Measurements from ENCODE around the gene GTF2H1. TPM values are rescaled to one million over a fixed set of nuclear protein-coding genes. Genes with fewer than 3 reads are reported as not detected.

Gene GTF2H1
- total RNA-seq, 4 donors from 2014 or later: 33.5 to 77.4 (median 54.8) TPM

DNA sequence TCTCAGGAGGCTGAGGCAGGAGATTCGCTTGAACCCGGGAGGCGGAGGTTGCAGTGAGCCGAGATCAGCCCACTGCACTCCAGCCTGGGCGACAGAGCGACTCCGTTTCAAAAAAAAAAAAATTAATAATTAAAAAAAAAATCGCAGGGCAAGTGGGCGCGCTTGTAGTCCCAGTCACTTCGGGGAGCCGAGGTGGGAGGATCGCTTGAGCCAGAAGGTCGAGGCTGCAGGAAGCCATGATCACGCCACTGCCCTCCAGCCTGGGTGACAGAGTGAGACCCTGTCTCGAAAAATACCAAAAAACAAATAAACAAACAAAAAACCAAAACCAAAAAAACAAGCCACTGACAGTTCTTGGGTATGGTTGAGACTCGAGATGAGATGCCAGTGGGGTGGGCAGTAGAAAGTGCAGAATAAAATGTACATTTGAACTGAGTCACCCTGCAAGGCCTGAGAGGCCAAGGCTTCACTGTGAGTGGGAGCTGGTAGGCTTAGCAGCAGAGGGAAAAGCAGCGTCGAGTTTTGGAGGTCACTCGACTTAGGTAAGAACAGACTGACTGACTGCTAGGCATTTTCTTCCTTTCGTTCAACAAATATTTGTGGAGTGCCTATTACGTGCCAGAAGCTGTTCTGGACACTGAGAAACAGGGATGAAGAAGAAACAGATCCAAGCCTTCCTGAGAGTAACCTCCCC lies 71.4 kb downstream of the GTF2H1 start:
- intact Hi-C loops (cut with DNase I): loop anchor here (10.0 kb wide), 1 partner anchor 69 kb away; the partner anchor contains the start of genes GTF2H1 and HPS5
- H3K4me3 ChIP-seq: peak overlapping the region; percentile 88 to 92 (median 90)

DNA sequence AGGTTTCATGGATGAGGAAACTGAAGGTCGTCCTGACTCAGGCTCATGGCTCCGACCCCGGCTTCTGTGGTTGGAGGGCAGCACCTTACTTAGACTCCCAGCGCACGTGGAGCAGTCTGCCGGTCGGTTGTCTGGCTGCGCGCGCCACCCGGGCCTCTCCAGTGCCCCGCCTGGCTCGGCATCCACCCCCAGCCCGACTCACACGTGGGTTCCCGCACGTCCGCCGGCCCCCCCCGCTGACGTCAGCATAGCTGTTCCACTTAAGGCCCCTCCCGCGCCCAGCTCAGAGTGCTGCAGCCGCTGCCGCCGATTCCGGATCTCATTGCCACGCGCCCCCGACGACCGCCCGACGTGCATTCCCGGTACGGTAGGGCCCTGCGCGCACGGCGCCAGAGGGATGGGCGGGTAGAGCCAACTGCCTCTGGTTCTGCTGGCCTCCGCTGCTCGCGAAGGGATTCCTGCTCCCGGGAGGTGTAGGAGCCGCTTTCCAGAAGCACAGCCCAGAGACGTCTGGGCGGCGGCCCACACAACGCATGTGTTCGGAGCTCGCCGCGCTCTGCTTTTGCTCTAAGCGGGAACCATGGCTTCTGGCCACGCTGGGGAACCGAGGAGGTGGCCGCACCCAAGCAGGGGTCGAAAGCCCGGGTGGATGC lies 72.0 kb downstream of the GTF2H1 start, which contains the start of gene LDHA:
TSS of gene LDHA (plus strand) at position 289 of the 653 bp plus-strand sequence. CDS start 2,280 bp downstream, outside the sequence.
- no peaks in the 10 kb centered on the region for H3K27me3 ChIP-seq
- peaks cover 8 to 30% (median 21%) of the 10 kb centered on the region in 3 donors for H3K36me3 ChIP-seq
- peak; percentile 56 to 99 (median 86) for TF ChIP-seq POLR2A (IDR thresholded peaks at IDR 0.05)
- TF ChIP-seq, protein P1, sequence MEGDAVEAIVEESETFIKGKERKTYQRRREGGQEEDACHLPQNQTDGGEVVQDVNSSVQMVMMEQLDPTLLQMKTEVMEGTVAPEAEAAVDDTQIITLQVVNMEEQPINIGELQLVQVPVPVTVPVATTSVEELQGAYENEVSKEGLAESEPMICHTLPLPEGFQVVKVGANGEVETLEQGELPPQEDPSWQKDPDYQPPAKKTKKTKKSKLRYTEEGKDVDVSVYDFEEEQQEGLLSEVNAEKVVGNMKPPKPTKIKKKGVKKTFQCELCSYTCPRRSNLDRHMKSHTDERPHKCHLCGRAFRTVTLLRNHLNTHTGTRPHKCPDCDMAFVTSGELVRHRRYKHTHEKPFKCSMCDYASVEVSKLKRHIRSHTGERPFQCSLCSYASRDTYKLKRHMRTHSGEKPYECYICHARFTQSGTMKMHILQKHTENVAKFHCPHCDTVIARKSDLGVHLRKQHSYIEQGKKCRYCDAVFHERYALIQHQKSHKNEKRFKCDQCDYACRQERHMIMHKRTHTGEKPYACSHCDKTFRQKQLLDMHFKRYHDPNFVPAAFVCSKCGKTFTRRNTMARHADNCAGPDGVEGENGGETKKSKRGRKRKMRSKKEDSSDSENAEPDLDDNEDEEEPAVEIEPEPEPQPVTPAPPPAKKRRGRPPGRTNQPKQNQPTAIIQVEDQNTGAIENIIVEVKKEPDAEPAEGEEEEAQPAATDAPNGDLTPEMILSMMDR (IDR thresholded peaks at IDR 0.05): peak in 2 of 6 experiments; percentile 2 to 8
- no peaks in the 10 kb centered on the region for H3K9me3 ChIP-seq
- WGBS, 2 donors: 0% methylated on average over 2 of the region's 60 CpGs; no CpG with 5 or more reads in 1 of the 2 donors
- intact Hi-C loops (cut with DNase I): loop anchor here (10.0 kb wide), 1 partner anchor 70 kb away; the partner anchor contains the start of genes GTF2H1 and HPS5
- peak; percentile 93 for DNase-seq
- H3K4me1 ChIP-seq: peaks cover 14 to 48% (median 20%) of the 10 kb centered on the region in 3 donors
- H3K4me3 ChIP-seq: peak within 1 kb of the TSS; percentile 88 to 92 (median 90)
- H3K27ac ChIP-seq: peak within 1 kb of the TSS; percentile 98 to 99 (median 98)

More for the DNA sequence above, 71.4 kb downstream of the GTF2H1 start:
- WGBS, 2 donors: 60 to 69% methylated on average over 16 to 22 of the region's 22 CpGs
- no peak for TF ChIP-seq POLR2A (IDR thresholded peaks at IDR 0.05)
- TF ChIP-seq, protein P1 (IDR thresholded peaks at IDR 0.05): no peak
- no peak for DNase-seq
- H3K27me3 ChIP-seq: no peaks in the 10 kb centered on the region
- H3K9me3 ChIP-seq: no peaks in the 10 kb centered on the region
- H3K27ac ChIP-seq: peak overlapping the region; percentile 98 to 99 (median 98)
- peaks cover 14 to 43% (median 20%) of the 10 kb centered on the region in 3 donors for H3K4me1 ChIP-seq
- H3K36me3 ChIP-seq: peaks cover 2 to 24% (median 15%) of the 10 kb centered on the region in 3 donors

DNA sequence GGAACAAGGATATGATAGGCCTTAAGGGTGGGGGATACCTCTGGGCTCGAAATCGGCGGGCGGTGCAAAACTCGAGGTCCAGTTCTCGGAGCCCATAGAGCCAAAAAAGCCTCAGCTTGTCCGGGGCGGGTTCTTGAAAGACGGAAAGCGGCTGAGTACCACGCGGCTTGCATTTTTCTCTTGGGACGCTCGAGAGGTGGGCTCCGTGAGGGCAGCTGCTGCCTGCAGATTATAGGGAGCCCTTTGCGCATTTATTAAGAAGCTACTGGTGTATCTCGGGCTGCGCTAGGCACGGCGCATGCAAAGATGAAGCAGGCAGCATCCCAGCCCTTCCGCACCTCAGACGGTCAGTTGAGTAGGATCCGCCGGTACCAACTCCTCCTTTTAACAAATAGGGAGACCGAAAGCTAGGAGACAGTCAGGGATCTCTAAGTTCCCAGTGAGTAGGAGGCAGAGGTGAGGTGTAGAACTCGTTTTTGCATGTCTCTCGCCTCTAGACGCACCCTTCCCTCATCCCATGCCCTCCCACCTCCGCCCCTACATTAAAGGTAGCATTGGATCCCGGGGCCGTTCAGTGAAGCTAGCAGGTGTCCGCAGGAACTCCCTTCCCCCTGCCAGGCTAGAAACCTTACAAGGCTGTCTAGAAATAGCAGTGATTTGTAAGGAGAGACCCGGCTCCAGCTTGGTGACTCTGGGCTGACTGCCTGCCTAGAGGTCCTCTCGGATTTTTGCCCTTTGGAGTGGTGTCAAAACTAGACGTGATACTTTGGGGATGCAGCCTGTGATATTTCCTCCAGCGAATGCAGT lies 72.8 kb downstream of the GTF2H1 start:
- Histone ChIP-seq H3K4me3 (peak overlapping the region; percentile 88 to 92 (median 90)), H3K27me3 (no peaks in the 10 kb centered on the region), H3K36me3 (peaks cover 15 to 38% (median 28%) of the 10 kb centered on the region in 3 donors), H3K4me1 (peaks cover 14 to 48% (median 20%) of the 10 kb centered on the region in 3 donors), H3K27ac (peak overlapping the region; percentile 98 to 99 (median 98)), H3K9me3 (no peaks in the 10 kb centered on the region)
- intact Hi-C loops (cut with DNase I): loop anchor here (10.0 kb wide), 1 partner anchor 70 kb away; the partner anchor contains the start of genes GTF2H1 and HPS5
- 0% methylated on average over 11 to 21 of the region's 36 CpGs for WGBS, 2 donors
- no peak for DNase-seq
- TF ChIP-seq POLR2A (IDR thresholded peaks at IDR 0.05): no peak
- TF ChIP-seq, protein P1 (IDR thresholded peaks at IDR 0.05): peak in 1 of 6 experiments; percentile 0

DNA sequence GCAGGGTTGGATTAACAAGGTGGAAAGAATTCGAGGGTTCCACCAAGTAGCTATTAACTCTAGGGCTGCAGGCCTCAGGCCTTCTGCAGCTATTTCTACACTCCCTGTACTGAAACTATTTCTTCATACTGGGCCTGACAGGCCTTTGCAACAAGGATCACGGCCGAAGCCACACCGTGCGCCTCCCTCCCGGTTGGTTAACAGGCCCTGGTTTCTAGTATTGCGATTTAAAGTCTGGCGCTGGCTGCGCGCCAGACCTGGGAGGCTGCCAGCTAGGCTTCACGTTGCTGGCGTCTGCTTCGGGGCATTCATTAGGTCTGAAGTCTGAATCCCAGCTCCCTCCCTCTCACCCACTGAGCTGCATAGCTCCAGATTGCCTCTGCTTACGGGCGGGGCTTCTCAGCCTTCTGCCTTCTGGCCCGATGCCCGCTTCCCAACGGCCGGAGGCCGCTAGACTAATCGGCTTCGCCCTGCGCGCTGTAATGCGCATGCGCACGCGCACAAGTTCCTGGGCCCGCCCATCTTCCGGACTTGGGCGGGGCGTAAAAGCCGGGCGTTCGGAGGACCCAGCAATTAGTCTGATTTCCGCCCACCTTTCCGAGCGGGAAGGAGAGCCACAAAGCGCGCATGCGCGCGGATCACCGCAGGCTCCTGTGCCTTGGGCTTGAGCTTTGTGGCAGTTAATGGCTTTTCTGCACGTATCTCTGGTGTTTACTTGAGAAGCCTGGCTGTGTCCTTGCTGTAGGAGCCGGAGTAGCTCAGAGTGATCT lies 73.6 kb downstream of the GTF2H1 start:
- peak; percentile 69 for DNase-seq
- Histone ChIP-seq H3K4me1 (peaks cover 14 to 48% (median 20%) of the 10 kb centered on the region in 3 donors), H3K9me3 (no peaks in the 10 kb centered on the region), H3K4me3 (peak overlapping the region; percentile 88 to 92 (median 90)), H3K27me3 (no peaks in the 10 kb centered on the region), H3K27ac (peak overlapping the region; percentile 98 to 99 (median 98)), H3K36me3 (peaks cover 15 to 46% (median 35%) of the 10 kb centered on the region in 3 donors)
- peak in 3 of 4 donors; percentile 80 to 86 (median 85) for TF ChIP-seq POLR2A (IDR thresholded peaks at IDR 0.05)
- TF ChIP-seq, protein P1 (IDR thresholded peaks at IDR 0.05): peak in 1 of 6 experiments; percentile 36
- intact Hi-C loops (cut with DNase I): loop anchor here (10.0 kb wide), 1 partner anchor 71 kb away; the partner anchor contains the start of genes GTF2H1 and HPS5
- WGBS, 2 donors: 0% methylated on average over 11 to 19 of the region's 46 CpGs

All from esophagus squamous epithelium (tissue), 5 donors.